Naive thymus-derived CD4-positive, alpha-beta T cell (primary cell): ENCODE measurements around the gene UBE4B. TPM values are rescaled to one million over a fixed set of nuclear protein-coding genes. Genes with fewer than 3 reads are reported as not detected.
A peak's percentile ranks its signal among the peaks of the same experiment; 100 is the strongest.

Experiments
- ATAC-seq: fragments of 150-1000 bp; cut with Tn5 transposase; 2 replicates; pipeline ENCODE4 v1.10.0; 2021; ENCODE audit warnings: mild to moderate bottlenecking, moderate library complexity
- CTCF ChIA-PET: fragments of 350-600 bp; sonication (Branson Sonifier 250); formaldehyde crosslinking; loops from one replicate; lab custom pipeline; 2021; ENCODE audit warnings: antibody characterized with exemption; lab: Charles Lee
- POLR2A ChIA-PET: fragments of 350-600 bp; sonication (Branson Sonifier 250); formaldehyde crosslinking; loops from one replicate; lab custom pipeline; 2021; ENCODE audit warnings: antibody characterized with exemption, inconsistent platforms; lab: Charles Lee
- DNase-seq, 9 donors: peaks; one replicate each; pipeline versions ENCODE4 v3.0.0 to v3.0.0-alpha.2; 2020 to 2022; ENCODE audit warnings: mixed read lengths in 1 of 9
- H3K27ac ChIP-seq: one replicate; pipeline ENCODE4 v1.7.0; 2013; ENCODE audit warnings: mild to moderate bottlenecking, low read depth, low read length, moderate library complexity
- H3K27me3 ChIP-seq, 2 donors: one replicate each; pipeline ENCODE4 v1.7.0; 2013; ENCODE audit warnings: low read length in 2 of 2, mild to moderate bottlenecking in 2 of 2, moderate library complexity in 2 of 2; ENCODE audit not compliant: control insufficient read depth in 2 of 2, insufficient read depth in 2 of 2
- H3K36me3 ChIP-seq, 3 experiments: 1 replicate in 2 of 3; 2 replicates in 1 of 3; pipeline ENCODE4 v1.7.0; 2013; ENCODE audit warnings: low read length in 3 of 3, mild to moderate bottlenecking in 3 of 3, moderate library complexity in 1 of 3; ENCODE audit not compliant: insufficient read depth in 3 of 3, control insufficient read depth in 2 of 3
- H3K4me1 ChIP-seq, 2 donors: one replicate each; pipeline ENCODE4 v1.7.0; 2013; ENCODE audit warnings: low read length in 2 of 2, mild to moderate bottlenecking in 2 of 2, moderate library complexity in 1 of 2; ENCODE audit not compliant: control insufficient read depth in 2 of 2, insufficient read depth in 2 of 2
- H3K4me3 ChIP-seq: 2 replicates; pipeline ENCODE4 v1.7.0; 2013; ENCODE audit warnings: mild to moderate bottlenecking, low read length
- H3K9me3 ChIP-seq, 3 experiments: 1 replicate in 2 of 3; 2 replicates in 1 of 3; pipeline ENCODE4 v1.7.0; 2013; ENCODE audit warnings: low read length in 3 of 3; ENCODE audit not compliant: control insufficient read depth in 2 of 3
- H3K27ac Mint-ChIP-seq, 9 donors: one replicate each; pipeline ENCODE4 v1.8.0; 2020 to 2022; ENCODE audit warnings: mixed read lengths in 9 of 9, mild to moderate bottlenecking in 8 of 9, moderate library complexity in 5 of 9, inconsistent platforms in 2 of 9
- H3K27me3 Mint-ChIP-seq, 5 donors: one replicate each; pipeline ENCODE4 v1.8.0; 2021 to 2022; ENCODE audit warnings: mixed read lengths in 5 of 5, mild to moderate bottlenecking in 1 of 5
- H3K36me3 Mint-ChIP-seq, 5 donors: one replicate each; pipeline ENCODE4 v1.8.0; 2020 to 2022; ENCODE audit warnings: mixed read lengths in 5 of 5, mild to moderate bottlenecking in 3 of 5, inconsistent platforms in 1 of 5
- H3K4me1 Mint-ChIP-seq, 7 donors: one replicate each; pipeline ENCODE4 v1.8.0; 2020 to 2022; ENCODE audit warnings: mixed read lengths in 7 of 7, mild to moderate bottlenecking in 3 of 7, inconsistent platforms in 1 of 7
- H3K4me3 Mint-ChIP-seq, 10 donors: one replicate each; pipeline ENCODE4 v1.8.0; 2020 to 2022; ENCODE audit warnings: mild to moderate bottlenecking in 10 of 10, mixed read lengths in 10 of 10, moderate library complexity in 6 of 10, inconsistent platforms in 2 of 10
- H3K9me3 Mint-ChIP-seq, 11 donors: one replicate each; pipeline ENCODE4 v1.8.0; 2020 to 2022; ENCODE audit warnings: mixed read lengths in 11 of 11, mild to moderate bottlenecking in 4 of 11, inconsistent platforms in 1 of 11, moderate library complexity in 1 of 11
- intact Hi-C, 2 donors: fragments of 100-400 bp; cut with micrococcal nuclease; formaldehyde crosslinking; loops; one replicate each; pipeline ENCODE4 v1.15.1; 2023
- polyA plus RNA-seq, 2 donors: library from polyadenylated mRNA; unstranded; fragments of 300-500 nt; fragmentation: Illumina TruSeq; gene quantifications; one replicate each; pipeline ENCODE4 v1.2.3, GENCODE V29; 2021
- total RNA-seq, 6 experiments: library from RNA in 5 of 6; stranded (reverse) in 5 of 6; gene quantifications; 1 replicate in 5 of 6; 2 replicates in 1 of 6; pipeline ENCODE4 v1.2.3 and lab custom pipeline; 2021 to 2026

Gene UBE4B
- total and polyA plus RNA-seq, 7 experiments from 2014 or later = 7.5 to 48.3 (median 39.2) TPM

DNA sequence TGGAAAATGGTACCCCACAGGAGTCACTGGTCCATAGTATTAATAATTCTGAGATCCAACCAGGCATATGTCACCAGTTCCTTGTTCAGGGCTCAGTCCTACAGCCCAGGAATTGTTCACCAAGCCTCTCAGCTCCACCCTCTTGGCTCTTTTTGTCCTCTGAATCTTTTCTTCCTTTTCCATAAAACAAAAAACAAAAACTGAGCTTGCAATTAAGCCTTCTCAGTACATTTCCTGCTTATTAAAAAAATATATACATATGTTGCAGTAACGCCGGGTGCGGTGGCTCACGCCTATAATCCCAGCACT lies 154.2 kb downstream of the UBE4B start:
- Mint-ChIP-seq H3K4me1 (peaks cover 0 to 4% (median 0%) of the 10 kb centered on the region in 7 donors), H3K27ac (peak overlapping the region in 1 of 9 donors; percentile 72), H3K36me3 (peaks cover 0 to 5% (median 0%) of the 10 kb centered on the region in 5 donors), H3K9me3 (peaks cover 0 to 13% (median 0%) of the 10 kb centered on the region in 11 donors), H3K4me3 (no peak overlapping the region), H3K27me3 (peaks cover 0 to 2% (median 0%) of the 10 kb centered on the region in 5 donors)
- H3K4me3 ChIP-seq = no peak overlapping the region
- H3K4me1 ChIP-seq = no peaks in the 10 kb centered on the region
- ChIA-PET POLR2A (no interaction called here), CTCF (no interaction called here)
- no peaks in the 10 kb centered on the region for H3K27me3 ChIP-seq
- ATAC-seq (no peak), DNase-seq (peak in 3 of 9 donors; percentile 18 to 39 (median 21))
- intact Hi-C loops = loop anchor here in 1 of 2 donors (1.0 kb wide), 1 partner anchor 17 kb away; no protein-coding TSS in a partner anchor
- no peak overlapping the region for H3K27ac ChIP-seq
- H3K9me3 ChIP-seq = no peaks in the 10 kb centered on the region
- H3K36me3 ChIP-seq = no peaks in the 10 kb centered on the region

DNA sequence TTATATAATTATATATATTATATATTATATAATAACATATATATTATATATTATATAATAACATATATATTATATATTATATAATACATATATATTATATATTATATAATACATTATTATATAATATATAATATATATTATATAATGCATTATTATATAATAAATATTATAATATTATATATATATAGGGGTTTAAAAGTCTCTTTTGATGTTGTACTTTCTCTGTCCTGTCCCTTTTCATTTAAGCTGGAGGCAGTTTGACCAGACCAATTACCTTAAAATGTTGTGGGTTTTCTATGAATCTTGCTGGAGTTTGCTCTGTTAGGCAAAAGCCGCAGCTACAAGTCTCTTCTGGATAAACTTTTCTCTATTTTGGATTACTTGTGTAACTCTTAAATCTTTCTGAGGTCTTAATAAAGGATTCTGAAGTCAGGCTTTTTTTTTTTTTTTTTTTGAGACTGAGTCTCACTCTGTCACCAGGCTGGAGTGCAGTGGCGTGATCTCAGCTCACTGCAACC lies 155.4 kb downstream of the UBE4B start:
- no peaks in the 10 kb centered on the region for H3K9me3 ChIP-seq
- peaks cover 0 to 4% (median 0%) of the 10 kb centered on the region in 5 donors for H3K27me3 Mint-ChIP-seq
- no peak overlapping the region for H3K4me3 ChIP-seq
- intact Hi-C loops = no loop called here
- POLR2A ChIA-PET = no interaction called here
- peaks cover 0 to 5% (median 0%) of the 10 kb centered on the region in 5 donors for H3K36me3 Mint-ChIP-seq
- peaks cover 0 to 13% (median 0%) of the 10 kb centered on the region in 11 donors for H3K9me3 Mint-ChIP-seq
- CTCF ChIA-PET = no interaction called here
- peak in 1 of 9 donors; percentile 39 for DNase-seq
- H3K4me1 ChIP-seq = no peaks in the 10 kb centered on the region
- H3K36me3 ChIP-seq = no peaks in the 10 kb centered on the region
- no peaks in the 10 kb centered on the region for H3K27me3 ChIP-seq
- peak overlapping the region in 3 of 9 donors; percentile 58 to 78 (median 72) for H3K27ac Mint-ChIP-seq
- no peak overlapping the region for H3K4me3 Mint-ChIP-seq
- H3K27ac ChIP-seq = no peak overlapping the region
- no peak for ATAC-seq
- H3K4me1 Mint-ChIP-seq = peaks cover 0 to 4% (median 0%) of the 10 kb centered on the region in 7 donors

DNA sequence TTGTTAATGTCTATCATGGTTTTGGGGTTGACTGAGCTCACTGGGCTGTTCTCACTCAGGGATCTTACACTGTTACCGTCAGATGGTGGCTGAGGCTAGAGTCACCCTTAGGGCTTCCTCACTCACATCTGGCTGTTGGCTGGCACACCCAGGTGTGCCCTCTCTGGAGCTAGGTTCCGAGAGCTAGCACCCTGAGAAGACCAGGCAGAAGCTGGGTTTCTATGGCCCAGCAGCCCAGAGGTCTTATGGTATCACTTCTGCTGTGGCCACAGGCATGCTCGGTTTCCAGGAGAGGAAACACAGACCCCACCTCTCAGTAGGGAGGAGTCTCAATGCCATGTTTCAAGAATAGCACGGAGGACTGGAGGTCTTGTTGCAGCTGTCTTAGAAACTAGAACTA lies 156.9 kb downstream of the UBE4B start:
- DNase-seq (no peak), ATAC-seq (no peak)
- CTCF ChIA-PET = interaction anchor here (0.6 kb wide), 1 partner anchor 406 kb away, joined by 3 read pairs; no protein-coding TSS in a partner anchor
- no peaks in the 10 kb centered on the region for H3K36me3 ChIP-seq
- POLR2A ChIA-PET = no interaction called here
- H3K36me3 Mint-ChIP-seq = peaks cover 0 to 5% (median 0%) of the 10 kb centered on the region in 5 donors
- peaks cover 0 to 8% (median 0%) of the 10 kb centered on the region in 5 donors for H3K27me3 Mint-ChIP-seq
- no peaks in the 10 kb centered on the region for H3K27me3 ChIP-seq
- H3K9me3 ChIP-seq = no peaks in the 10 kb centered on the region
- intact Hi-C loops = no loop called here
- no peak overlapping the region for H3K27ac ChIP-seq
- H3K4me3 Mint-ChIP-seq = no peak overlapping the region
- peaks cover 0 to 10% (median 0%) of the 10 kb centered on the region in 11 donors for H3K9me3 Mint-ChIP-seq
- no peak overlapping the region for H3K27ac Mint-ChIP-seq
- no peaks in the 10 kb centered on the region for H3K4me1 ChIP-seq
- H3K4me3 ChIP-seq = no peak overlapping the region
- peaks cover 0 to 3% (median 0%) of the 10 kb centered on the region in 7 donors for H3K4me1 Mint-ChIP-seq

DNA sequence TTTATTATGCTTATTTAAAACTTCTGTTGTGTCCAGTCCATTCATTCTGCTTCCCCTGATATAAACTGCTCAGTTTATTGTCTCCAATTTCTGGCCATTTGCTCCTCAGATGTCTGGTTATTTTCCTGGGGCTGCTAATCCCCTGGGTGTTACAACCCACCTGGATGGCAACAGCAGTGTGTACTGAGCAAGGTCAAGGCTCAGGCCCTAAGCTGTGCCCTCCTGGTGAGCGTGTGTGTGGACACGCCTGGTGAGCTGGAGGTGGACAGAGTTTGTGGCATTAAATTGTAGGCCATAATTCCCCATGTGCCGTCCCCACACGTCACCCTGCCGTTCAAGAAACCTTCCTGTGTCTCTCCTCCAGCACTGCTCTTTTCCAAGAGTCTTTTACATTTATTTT lies 159.5 kb downstream of the UBE4B start:
- Histone ChIP-seq H3K9me3 (no peaks in the 10 kb centered on the region), H3K27ac (no peak overlapping the region), H3K36me3 (no peaks in the 10 kb centered on the region), H3K4me1 (no peaks in the 10 kb centered on the region), H3K4me3 (no peak overlapping the region), H3K27me3 (no peaks in the 10 kb centered on the region)
- H3K36me3 Mint-ChIP-seq = no peaks in the 10 kb centered on the region
- H3K9me3 Mint-ChIP-seq = peaks cover 0 to 9% (median 0%) of the 10 kb centered on the region in 11 donors
- no peak overlapping the region for H3K4me3 Mint-ChIP-seq
- POLR2A ChIA-PET = no interaction called here
- H3K4me1 Mint-ChIP-seq = peaks cover 0 to 3% (median 0%) of the 10 kb centered on the region in 7 donors
- intact Hi-C loops = no loop called here
- CTCF ChIA-PET = no interaction called here
- ATAC-seq (no peak), DNase-seq (no peak)
- no peak overlapping the region for H3K27ac Mint-ChIP-seq
- H3K27me3 Mint-ChIP-seq = peaks cover 0 to 13% (median 0%) of the 10 kb centered on the region in 5 donors

DNA sequence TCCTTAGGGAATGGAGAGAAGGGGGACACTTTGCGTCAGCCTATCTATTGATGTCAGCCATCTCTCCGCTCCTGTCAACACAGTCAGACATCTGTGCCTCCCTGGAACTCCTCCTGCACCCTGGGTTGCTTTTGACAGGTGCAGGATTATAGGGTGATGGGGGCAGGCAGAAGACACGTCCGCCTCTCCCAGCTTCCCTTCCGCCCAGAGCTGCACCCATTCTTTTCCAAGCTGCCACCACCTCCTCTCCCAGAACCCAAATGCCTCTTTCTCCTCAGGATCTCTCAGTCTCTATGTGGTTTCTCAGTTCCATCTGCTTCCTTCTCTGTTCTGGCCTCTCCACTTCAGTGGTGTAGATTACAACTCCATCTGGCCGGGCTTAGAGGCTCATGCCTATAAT lies 160.5 kb downstream of the UBE4B start:
- Histone ChIP-seq H3K9me3 (no peaks in the 10 kb centered on the region), H3K4me1 (no peaks in the 10 kb centered on the region), H3K4me3 (no peak overlapping the region), H3K27ac (no peak overlapping the region), H3K27me3 (no peaks in the 10 kb centered on the region), H3K36me3 (no peaks in the 10 kb centered on the region)
- H3K27ac Mint-ChIP-seq = peak overlapping the region in 2 of 9 donors; percentile 19 to 53
- ChIA-PET CTCF (no interaction called here), POLR2A (no interaction called here)
- H3K4me1 Mint-ChIP-seq = peaks cover 0 to 6% (median 0%) of the 10 kb centered on the region in 7 donors
- no peak for ATAC-seq
- H3K4me3 Mint-ChIP-seq = no peak overlapping the region
- DNase-seq = no peak
- no peaks in the 10 kb centered on the region for H3K36me3 Mint-ChIP-seq
- H3K27me3 Mint-ChIP-seq = peaks cover 0 to 14% (median 0%) of the 10 kb centered on the region in 5 donors
- H3K9me3 Mint-ChIP-seq = peaks cover 0 to 6% (median 0%) of the 10 kb centered on the region in 11 donors
- intact Hi-C loops = no loop called here

DNA sequence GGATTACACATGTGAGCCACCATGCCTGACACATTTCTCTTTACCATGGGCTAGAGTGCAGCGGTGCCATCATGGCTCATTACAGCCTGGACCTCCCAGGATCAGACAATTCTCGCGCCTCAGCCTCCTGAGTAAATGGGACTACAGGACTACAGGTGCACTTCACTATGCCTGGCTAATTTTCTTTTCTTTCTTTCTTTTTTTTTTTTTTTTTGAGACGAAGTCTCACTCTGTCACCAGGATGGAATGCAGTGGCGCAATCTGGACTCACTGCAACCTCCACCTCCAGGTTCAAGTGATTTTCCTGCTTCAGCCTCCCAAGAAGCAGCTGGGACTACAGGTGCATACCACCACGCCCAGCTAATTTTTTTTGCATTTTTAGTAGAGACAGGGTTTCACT lies 162.8 kb downstream of the UBE4B start:
- no peak overlapping the region for H3K4me3 Mint-ChIP-seq
- ChIA-PET CTCF (interaction anchor here (0.7 kb wide), 1 partner anchor 1175 kb away, joined by 5 read pairs; no protein-coding TSS in a partner anchor), POLR2A (no interaction called here)
- no peak for DNase-seq
- Histone ChIP-seq H3K9me3 (no peaks in the 10 kb centered on the region), H3K4me1 (no peaks in the 10 kb centered on the region), H3K4me3 (no peak overlapping the region), H3K27ac (no peak overlapping the region), H3K27me3 (no peaks in the 10 kb centered on the region), H3K36me3 (no peaks in the 10 kb centered on the region)
- no peaks in the 10 kb centered on the region for H3K36me3 Mint-ChIP-seq
- intact Hi-C loops = no loop called here
- no peak overlapping the region for H3K27ac Mint-ChIP-seq
- H3K9me3 Mint-ChIP-seq = no peaks in the 10 kb centered on the region
- H3K4me1 Mint-ChIP-seq = peaks cover 0 to 4% (median 0%) of the 10 kb centered on the region in 7 donors
- H3K27me3 Mint-ChIP-seq = peaks cover 0 to 14% (median 0%) of the 10 kb centered on the region in 5 donors
- ATAC-seq = no peak

DNA sequence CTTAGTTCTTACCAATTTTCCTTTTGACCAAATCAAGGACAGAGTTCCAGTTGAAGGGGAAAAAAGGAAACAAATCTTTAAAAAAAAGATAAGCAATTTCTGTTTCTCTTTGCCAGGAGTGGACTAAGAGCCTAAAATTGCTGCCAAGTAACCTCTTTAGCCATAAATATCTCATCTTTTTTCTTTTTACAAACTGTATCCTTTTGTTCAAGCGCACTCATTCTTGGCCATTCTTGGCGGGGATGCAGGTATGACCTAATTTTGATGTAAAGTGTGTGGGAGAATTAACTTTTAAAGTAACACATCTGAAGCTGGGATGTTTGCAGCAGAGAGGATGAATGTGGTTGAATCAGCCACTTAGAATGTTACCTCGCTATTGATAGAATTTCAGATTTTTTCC lies 164.2 kb downstream of the UBE4B start:
- intact Hi-C loops = no loop called here
- Histone ChIP-seq H3K27me3 (no peaks in the 10 kb centered on the region), H3K27ac (no peak overlapping the region), H3K4me1 (no peaks in the 10 kb centered on the region), H3K36me3 (no peaks in the 10 kb centered on the region), H3K9me3 (no peaks in the 10 kb centered on the region), H3K4me3 (no peak overlapping the region)
- POLR2A ChIA-PET = no interaction called here
- peaks cover 0 to 15% (median 0%) of the 10 kb centered on the region in 5 donors for H3K27me3 Mint-ChIP-seq
- H3K27ac Mint-ChIP-seq = no peak overlapping the region
- ATAC-seq (no peak), DNase-seq (no peak)
- no peaks in the 10 kb centered on the region for H3K9me3 Mint-ChIP-seq
- CTCF ChIA-PET = interaction anchor here (0.6 kb wide), 1 partner anchor 11 kb away, joined by 3 read pairs; no protein-coding TSS in a partner anchor
- H3K36me3 Mint-ChIP-seq = no peaks in the 10 kb centered on the region
- H3K4me3 Mint-ChIP-seq = no peak overlapping the region
- peaks cover 0 to 4% (median 0%) of the 10 kb centered on the region in 7 donors for H3K4me1 Mint-ChIP-seq
